Measurements from ENCODE around the gene POLD4. TPM values are rescaled to one million over a fixed set of nuclear protein-coding genes. Genes with fewer than 3 reads are reported as not detected.

The POLD4 gene
- total and polyA plus RNA-seq, 2 of the 13 experiments (the other 11 are each of a cell fraction or from before 2014, with no cell fraction given) = 10.5 to 27.4 TPM

DNA sequence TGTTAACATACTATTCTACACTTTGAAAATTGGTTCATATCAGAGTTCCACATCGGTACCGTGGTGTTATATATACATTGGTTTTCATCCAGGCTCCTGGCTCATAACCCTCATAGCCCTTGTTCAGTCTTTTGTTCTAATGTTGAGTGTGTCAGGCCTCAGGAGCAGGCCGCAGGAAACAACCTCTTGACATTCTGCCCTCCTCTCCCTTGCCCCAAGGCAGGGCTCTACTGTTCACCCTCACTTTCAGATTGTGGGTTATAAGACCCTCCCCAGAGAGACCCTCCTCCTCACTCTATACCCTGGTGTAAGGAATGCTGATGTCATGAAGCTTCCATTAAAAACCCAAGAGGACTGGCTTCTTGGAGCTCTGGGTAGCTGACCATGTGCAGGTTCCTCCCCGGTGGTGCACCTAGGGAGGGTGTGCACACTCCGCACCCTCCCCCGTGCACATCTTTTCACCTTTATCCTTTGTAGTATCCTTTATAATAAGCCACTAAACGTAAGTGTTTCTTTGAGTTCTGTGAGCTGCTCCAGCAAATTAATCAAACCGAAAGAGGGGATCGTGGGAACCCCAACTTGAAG is 37.9 kb downstream of the POLD4 start (continued):
- TF ChIP-seq, protein P1, sequence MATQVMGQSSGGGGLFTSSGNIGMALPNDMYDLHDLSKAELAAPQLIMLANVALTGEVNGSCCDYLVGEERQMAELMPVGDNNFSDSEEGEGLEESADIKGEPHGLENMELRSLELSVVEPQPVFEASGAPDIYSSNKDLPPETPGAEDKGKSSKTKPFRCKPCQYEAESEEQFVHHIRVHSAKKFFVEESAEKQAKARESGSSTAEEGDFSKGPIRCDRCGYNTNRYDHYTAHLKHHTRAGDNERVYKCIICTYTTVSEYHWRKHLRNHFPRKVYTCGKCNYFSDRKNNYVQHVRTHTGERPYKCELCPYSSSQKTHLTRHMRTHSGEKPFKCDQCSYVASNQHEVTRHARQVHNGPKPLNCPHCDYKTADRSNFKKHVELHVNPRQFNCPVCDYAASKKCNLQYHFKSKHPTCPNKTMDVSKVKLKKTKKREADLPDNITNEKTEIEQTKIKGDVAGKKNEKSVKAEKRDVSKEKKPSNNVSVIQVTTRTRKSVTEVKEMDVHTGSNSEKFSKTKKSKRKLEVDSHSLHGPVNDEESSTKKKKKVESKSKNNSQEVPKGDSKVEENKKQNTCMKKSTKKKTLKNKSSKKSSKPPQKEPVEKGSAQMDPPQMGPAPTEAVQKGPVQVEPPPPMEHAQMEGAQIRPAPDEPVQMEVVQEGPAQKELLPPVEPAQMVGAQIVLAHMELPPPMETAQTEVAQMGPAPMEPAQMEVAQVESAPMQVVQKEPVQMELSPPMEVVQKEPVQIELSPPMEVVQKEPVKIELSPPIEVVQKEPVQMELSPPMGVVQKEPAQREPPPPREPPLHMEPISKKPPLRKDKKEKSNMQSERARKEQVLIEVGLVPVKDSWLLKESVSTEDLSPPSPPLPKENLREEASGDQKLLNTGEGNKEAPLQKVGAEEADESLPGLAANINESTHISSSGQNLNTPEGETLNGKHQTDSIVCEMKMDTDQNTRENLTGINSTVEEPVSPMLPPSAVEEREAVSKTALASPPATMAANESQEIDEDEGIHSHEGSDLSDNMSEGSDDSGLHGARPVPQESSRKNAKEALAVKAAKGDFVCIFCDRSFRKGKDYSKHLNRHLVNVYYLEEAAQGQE (IDR thresholded peaks at IDR 0.05; ENCODE audit: borderline replicate concordance in 1 of 2, low read depth in 1 of 2, low read length in 2 of 2) = no peak
- TF ChIP-seq, protein P2, sequence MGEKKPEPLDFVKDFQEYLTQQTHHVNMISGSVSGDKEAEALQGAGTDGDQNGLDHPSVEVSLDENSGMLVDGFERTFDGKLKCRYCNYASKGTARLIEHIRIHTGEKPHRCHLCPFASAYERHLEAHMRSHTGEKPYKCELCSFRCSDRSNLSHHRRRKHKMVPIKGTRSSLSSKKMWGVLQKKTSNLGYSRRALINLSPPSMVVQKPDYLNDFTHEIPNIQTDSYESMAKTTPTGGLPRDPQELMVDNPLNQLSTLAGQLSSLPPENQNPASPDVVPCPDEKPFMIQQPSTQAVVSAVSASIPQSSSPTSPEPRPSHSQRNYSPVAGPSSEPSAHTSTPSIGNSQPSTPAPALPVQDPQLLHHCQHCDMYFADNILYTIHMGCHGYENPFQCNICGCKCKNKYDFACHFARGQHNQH (CRISPR knock-in tag; IDR thresholded peaks at IDR 0.05) = no peak
- TF ChIP-seq KLF16 (CRISPR knock-in tag; IDR thresholded peaks at IDR 0.05) (no peak), ZBTB38 (CRISPR knock-in tag; IDR thresholded peaks at IDR 0.05) (no peak), MXD4 (CRISPR knock-in tag; IDR thresholded peaks at IDR 0.05) (no peak), ZFYVE20 (CRISPR knock-in tag; IDR thresholded peaks at IDR 0.05; ENCODE audit: borderline replicate concordance, low read depth) (no peak), ZNF790 (CRISPR knock-in tag; IDR thresholded peaks at IDR 0.05; ENCODE audit: borderline replicate concordance) (no peak), JUNB (CRISPR knock-in tag; IDR thresholded peaks at IDR 0.05; ENCODE audit: borderline replicate concordance) (no peak), SIX1 (CRISPR knock-in tag; IDR thresholded peaks at IDR 0.05; ENCODE audit: borderline replicate concordance) (no peak)
- TF ChIP-seq, protein P3, sequence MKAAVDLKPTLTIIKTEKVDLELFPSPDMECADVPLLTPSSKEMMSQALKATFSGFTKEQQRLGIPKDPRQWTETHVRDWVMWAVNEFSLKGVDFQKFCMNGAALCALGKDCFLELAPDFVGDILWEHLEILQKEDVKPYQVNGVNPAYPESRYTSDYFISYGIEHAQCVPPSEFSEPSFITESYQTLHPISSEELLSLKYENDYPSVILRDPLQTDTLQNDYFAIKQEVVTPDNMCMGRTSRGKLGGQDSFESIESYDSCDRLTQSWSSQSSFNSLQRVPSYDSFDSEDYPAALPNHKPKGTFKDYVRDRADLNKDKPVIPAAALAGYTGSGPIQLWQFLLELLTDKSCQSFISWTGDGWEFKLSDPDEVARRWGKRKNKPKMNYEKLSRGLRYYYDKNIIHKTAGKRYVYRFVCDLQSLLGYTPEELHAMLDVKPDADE (CRISPR knock-in tag; IDR thresholded peaks at IDR 0.05) = no peak
- TF ChIP-seq, protein P4, sequence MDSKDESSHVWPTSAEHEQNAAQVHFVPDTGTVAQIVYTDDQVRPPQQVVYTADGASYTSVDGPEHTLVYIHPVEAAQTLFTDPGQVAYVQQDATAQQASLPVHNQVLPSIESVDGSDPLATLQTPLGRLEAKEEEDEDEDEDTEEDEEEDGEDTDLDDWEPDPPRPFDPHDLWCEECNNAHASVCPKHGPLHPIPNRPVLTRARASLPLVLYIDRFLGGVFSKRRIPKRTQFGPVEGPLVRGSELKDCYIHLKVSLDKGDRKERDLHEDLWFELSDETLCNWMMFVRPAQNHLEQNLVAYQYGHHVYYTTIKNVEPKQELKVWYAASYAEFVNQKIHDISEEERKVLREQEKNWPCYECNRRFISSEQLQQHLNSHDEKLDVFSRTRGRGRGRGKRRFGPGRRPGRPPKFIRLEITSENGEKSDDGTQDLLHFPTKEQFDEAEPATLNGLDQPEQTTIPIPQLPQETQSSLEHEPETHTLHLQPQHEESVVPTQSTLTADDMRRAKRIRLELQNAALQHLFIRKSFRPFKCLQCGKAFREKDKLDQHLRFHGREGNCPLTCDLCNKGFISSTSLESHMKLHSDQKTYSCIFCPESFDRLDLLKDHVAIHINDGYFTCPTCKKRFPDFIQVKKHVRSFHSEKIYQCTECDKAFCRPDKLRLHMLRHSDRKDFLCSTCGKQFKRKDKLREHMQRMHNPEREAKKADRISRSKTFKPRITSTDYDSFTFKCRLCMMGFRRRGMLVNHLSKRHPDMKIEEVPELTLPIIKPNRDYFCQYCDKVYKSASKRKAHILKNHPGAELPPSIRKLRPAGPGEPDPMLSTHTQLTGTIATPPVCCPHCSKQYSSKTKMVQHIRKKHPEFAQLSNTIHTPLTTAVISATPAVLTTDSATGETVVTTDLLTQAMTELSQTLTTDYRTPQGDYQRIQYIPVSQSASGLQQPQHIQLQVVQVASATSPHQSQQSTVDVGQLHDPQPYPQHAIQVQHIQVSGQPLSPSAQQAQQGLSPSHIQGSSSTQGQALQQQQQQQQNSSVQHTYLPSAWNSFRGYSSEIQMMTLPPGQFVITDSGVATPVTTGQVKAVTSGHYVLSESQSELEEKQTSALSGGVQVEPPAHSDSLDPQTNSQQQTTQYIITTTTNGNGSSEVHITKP (CRISPR knock-in tag; IDR thresholded peaks at IDR 0.05; ENCODE audit: low read depth) = no peak
- TF ChIP-seq, protein P5, sequence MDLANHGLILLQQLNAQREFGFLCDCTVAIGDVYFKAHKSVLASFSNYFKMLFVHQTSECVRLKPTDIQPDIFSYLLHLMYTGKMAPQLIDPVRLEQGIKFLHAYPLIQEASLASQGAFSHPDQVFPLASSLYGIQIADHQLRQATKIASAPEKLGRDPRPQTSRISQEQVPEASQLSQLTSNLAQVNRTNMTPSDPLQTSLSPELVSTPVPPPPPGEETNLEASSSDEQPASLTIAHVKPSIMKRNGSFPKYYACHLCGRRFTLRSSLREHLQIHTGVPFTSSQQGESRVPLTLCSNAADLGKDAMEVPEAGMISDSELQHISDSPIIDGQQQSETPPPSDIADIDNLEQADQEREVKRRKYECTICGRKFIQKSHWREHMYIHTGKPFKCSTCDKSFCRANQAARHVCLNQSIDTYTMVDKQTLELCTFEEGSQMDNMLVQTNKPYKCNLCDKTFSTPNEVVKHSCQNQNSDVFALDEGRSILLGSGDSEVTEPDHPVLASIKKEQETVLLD (CRISPR knock-in tag; IDR thresholded peaks at IDR 0.05; ENCODE audit: low read depth) = no peak
